Neural cell (in vitro differentiated cells): Measurements from ENCODE around the gene TBC1D9.

Experiments used
- EP300 ChIP-seq: fragments of 450-650 bp; conservative IDR thresholded peaks from 2 replicates; pipeline ENCODE4 v1.6.1; 2014; ENCODE audit warnings: antibody characterized with exemption, mild to moderate bottlenecking, moderate library complexity; ENCODE audit not compliant: poor library complexity, severe bottlenecking
- EZH2 ChIP-seq: fragments of 200-600, 300-800 bp; shearing (Covaris generic), sonication (generic); IDR thresholded peaks from 2 replicates; pipeline ENCODE4 v1.6.1; 2014; ENCODE audit warnings: antibody characterized with exemption, low read length, borderline replicate concordance, mild to moderate bottlenecking; ENCODE audit not compliant: insufficient read depth, poor library complexity, severe bottlenecking
- MXI1 ChIP-seq: fragments of 450-650 bp; conservative IDR thresholded peaks from 2 replicates; pipeline ENCODE4 v1.6.1; 2014; ENCODE audit warnings: antibody characterized with exemption, mild to moderate bottlenecking; ENCODE audit not compliant: poor library complexity, severe bottlenecking
- POLR2AphosphoS5 ChIP-seq: IDR thresholded peaks from 2 replicates; pipeline ENCODE4 v1.6.1; 2012
- RAD21 ChIP-seq: fragments of 450-650 bp; conservative IDR thresholded peaks from 2 replicates; pipeline ENCODE4 v1.6.1; 2014; ENCODE audit warnings: antibody characterized with exemption, mild to moderate bottlenecking, moderate library complexity
- REST ChIP-seq: IDR thresholded peaks from 2 replicates; pipeline ENCODE4 v1.6.1; 2012; ENCODE audit warnings: borderline replicate concordance
- SMC3 ChIP-seq: fragments of 450-650 bp; conservative IDR thresholded peaks from 2 replicates; pipeline ENCODE4 v1.6.1; 2014; ENCODE audit warnings: antibody characterized with exemption, mild to moderate bottlenecking, moderate library complexity; ENCODE audit not compliant: poor library complexity
- TAF1 ChIP-seq: IDR thresholded peaks from 2 replicates; pipeline ENCODE4 v1.6.1; 2012; ENCODE audit warnings: low read depth
- TF ChIP-seq, protein P1 (sequence below): fragments of 450-650 bp; IDR thresholded peaks from 2 replicates; pipeline ENCODE4 v1.5.1; 2014; ENCODE audit warnings: antibody characterized with exemption, mild to moderate bottlenecking, moderate library complexity; ENCODE audit not compliant: poor library complexity, severe bottlenecking

DNA sequence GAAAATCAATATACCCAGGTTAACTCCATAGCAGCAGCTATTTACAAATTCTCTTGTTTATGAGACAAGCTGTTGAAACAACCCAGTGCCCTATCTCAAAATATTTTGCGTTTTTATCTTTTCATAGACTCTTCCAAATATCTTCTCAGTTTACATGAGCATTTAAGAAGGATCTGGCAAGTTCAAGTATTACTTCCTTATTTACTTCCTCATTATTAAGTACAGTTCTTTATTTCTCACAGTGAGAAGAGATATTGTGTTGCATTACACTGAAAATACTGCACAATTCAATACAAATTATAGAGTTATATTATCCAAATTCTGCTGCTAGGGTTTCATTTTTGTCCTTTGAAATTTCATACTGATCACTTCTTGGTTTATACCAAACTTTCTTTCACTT, 143.8 kb downstream of the TBC1D9 start:
- no peak for TF ChIP-seq RAD21
- TF ChIP-seq SMC3: no peak
- no peak for TF ChIP-seq TAF1
- TF ChIP-seq, protein P1, sequence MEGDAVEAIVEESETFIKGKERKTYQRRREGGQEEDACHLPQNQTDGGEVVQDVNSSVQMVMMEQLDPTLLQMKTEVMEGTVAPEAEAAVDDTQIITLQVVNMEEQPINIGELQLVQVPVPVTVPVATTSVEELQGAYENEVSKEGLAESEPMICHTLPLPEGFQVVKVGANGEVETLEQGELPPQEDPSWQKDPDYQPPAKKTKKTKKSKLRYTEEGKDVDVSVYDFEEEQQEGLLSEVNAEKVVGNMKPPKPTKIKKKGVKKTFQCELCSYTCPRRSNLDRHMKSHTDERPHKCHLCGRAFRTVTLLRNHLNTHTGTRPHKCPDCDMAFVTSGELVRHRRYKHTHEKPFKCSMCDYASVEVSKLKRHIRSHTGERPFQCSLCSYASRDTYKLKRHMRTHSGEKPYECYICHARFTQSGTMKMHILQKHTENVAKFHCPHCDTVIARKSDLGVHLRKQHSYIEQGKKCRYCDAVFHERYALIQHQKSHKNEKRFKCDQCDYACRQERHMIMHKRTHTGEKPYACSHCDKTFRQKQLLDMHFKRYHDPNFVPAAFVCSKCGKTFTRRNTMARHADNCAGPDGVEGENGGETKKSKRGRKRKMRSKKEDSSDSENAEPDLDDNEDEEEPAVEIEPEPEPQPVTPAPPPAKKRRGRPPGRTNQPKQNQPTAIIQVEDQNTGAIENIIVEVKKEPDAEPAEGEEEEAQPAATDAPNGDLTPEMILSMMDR: no peak
- TF ChIP-seq REST: no peak
- no peak for TF ChIP-seq EZH2
- no peak for TF ChIP-seq EP300
- TF ChIP-seq POLR2AphosphoS5: no peak
- no peak for TF ChIP-seq MXI1
